HEK293 (cell line): ENCODE measurements around the gene SCN4A.
A peak's percentile ranks its signal among the peaks of the same experiment; 100 is the strongest.

Experiments
- CTCF ChIA-PET: fragments of 350-600 bp; formaldehyde crosslinking; extraction: SDS; loops from one replicate; lab custom pipeline; 2021; ENCODE audit warnings: antibody characterized with exemption; lab: Yijun Ruan, JAX
- POLR2A ChIA-PET: fragments of 300-600 bp; formaldehyde crosslinking; extraction: SDS; loops from one replicate; lab custom pipeline; 2020; ENCODE audit warnings: antibody characterized with exemption, inconsistent platforms; lab: Yijun Ruan, JAX
- H3K27ac ChIP-seq: fragments of 200-500 bp; sonication (Bioruptor generic); 2 replicates; pipeline ENCODE4 v1.5.1; 2014; ENCODE audit warnings: low read depth, low read length, control low read depth, inconsistent platforms; ENCODE audit errors: extremely low read depth
- H3K36me3 ChIP-seq, 2 experiments: fragments of 200-500 bp in 1 of 2; sonication (Bioruptor generic) in 1 of 2; 1 replicate in 1 of 2; 2 replicates in 1 of 2; pipeline ENCODE4 v1.5.1; 2014 to 2017; ENCODE audit warnings: inconsistent platforms in 2 of 2, low read length in 2 of 2; ENCODE audit not compliant: control insufficient read depth in 2 of 2, insufficient read depth in 1 of 2
- H3K4me1 ChIP-seq: fragments of 200-500 bp; sonication (Bioruptor generic); 2 replicates; pipeline ENCODE4 v1.5.1; 2014; ENCODE audit warnings: mild to moderate bottlenecking, low read length, inconsistent platforms; ENCODE audit not compliant: control insufficient read depth, insufficient read depth
- H3K4me3 ChIP-seq: 2 replicates; pipeline ENCODE4 v1.5.1; 2011; ENCODE audit warnings: low read depth, mild to moderate bottlenecking, control low read depth, low read length, moderate library complexity
- H3K9me3 ChIP-seq: fragments of 200-500 bp; sonication (Bioruptor generic); 2 replicates; pipeline ENCODE4 v1.5.1; 2014; ENCODE audit warnings: low read depth, low read length, inconsistent platforms; ENCODE audit not compliant: control insufficient read depth, insufficient read depth
- BCL6B ChIP-seq: fragments of 450-650 bp; formaldehyde crosslinking; IDR thresholded peaks from 2 replicates; pipeline ENCODE4 v1.5.1; 2017; ENCODE audit warnings: missing biosample characterization, missing genetic modification characterization
- HOXD13 ChIP-seq: sonication (generic); formaldehyde crosslinking; IDR thresholded peaks from 2 replicates; pipeline ENCODE4 v1.8.0; 2022; ENCODE audit warnings: missing genetic modification reagents, borderline replicate concordance
- KLF16 ChIP-seq: fragments of 450-650 bp; formaldehyde crosslinking; IDR thresholded peaks from 2 replicates; pipeline ENCODE4 v1.5.1; 2017; ENCODE audit warnings: missing biosample characterization, missing genetic modification characterization
- KLF9 ChIP-seq: fragments of 450-650 bp; formaldehyde crosslinking; IDR thresholded peaks from 2 replicates; pipeline ENCODE4 v1.5.1; 2016; ENCODE audit warnings: missing biosample characterization, missing genetic modification characterization, low read depth
- OSR2 ChIP-seq: fragments of 450-650 bp; formaldehyde crosslinking; IDR thresholded peaks from 2 replicates; pipeline ENCODE4 v1.5.1; 2016; ENCODE audit warnings: missing biosample characterization, missing genetic modification characterization
- RBAK ChIP-seq: fragments of 450-650 bp; formaldehyde crosslinking; IDR thresholded peaks from 2 replicates; pipeline ENCODE4 v1.5.1; 2016; ENCODE audit warnings: missing biosample characterization, missing genetic modification characterization
- REPIN1 ChIP-seq: fragments of 450-650 bp; formaldehyde crosslinking; IDR thresholded peaks from 2 replicates; pipeline ENCODE4 v1.5.1; 2017; ENCODE audit warnings: missing biosample characterization, missing genetic modification characterization, low read depth
- SALL2 ChIP-seq: fragments of 450-650 bp; formaldehyde crosslinking; IDR thresholded peaks from 2 replicates; pipeline ENCODE4 v1.5.0; 2017; ENCODE audit warnings: missing biosample characterization, mild to moderate bottlenecking, missing genetic modification characterization, borderline replicate concordance
- SCRT2 ChIP-seq: fragments of 450-650 bp; formaldehyde crosslinking; IDR thresholded peaks from 2 replicates; pipeline ENCODE4 v1.5.1; 2016; ENCODE audit warnings: missing biosample characterization, missing genetic modification characterization
- ZBTB6 ChIP-seq: fragments of 450-650 bp; formaldehyde crosslinking; IDR thresholded peaks from 2 replicates; pipeline ENCODE4 v1.5.1; 2017; ENCODE audit warnings: missing biosample characterization, missing genetic modification characterization
- ZFP41 ChIP-seq: fragments of 450-650 bp; formaldehyde crosslinking; IDR thresholded peaks from 2 replicates; pipeline ENCODE4 v1.5.1; 2016; ENCODE audit warnings: missing biosample characterization, missing genetic modification characterization, borderline replicate concordance
- ZFP69B ChIP-seq: fragments of 450-650 bp; formaldehyde crosslinking; IDR thresholded peaks from 2 replicates; pipeline ENCODE4 v1.5.1; 2016; ENCODE audit warnings: missing biosample characterization, missing genetic modification characterization
- ZIC2 ChIP-seq: fragments of 450-650 bp; formaldehyde crosslinking; IDR thresholded peaks from 2 replicates; pipeline ENCODE4 v1.5.1; 2016; ENCODE audit warnings: missing biosample characterization, missing genetic modification characterization
- ZNF114 ChIP-seq: fragments of 450-650 bp; formaldehyde crosslinking; IDR thresholded peaks from 2 replicates; pipeline ENCODE4 v1.5.0; 2017; ENCODE audit warnings: missing biosample characterization, missing genetic modification characterization
- ZNF214 ChIP-seq: fragments of 450-650 bp; formaldehyde crosslinking; IDR thresholded peaks from 2 replicates; pipeline ENCODE4 v1.5.1; 2017; ENCODE audit warnings: missing biosample characterization, mild to moderate bottlenecking, missing genetic modification characterization, borderline replicate concordance
- ZNF423 ChIP-seq: fragments of 450-650 bp; formaldehyde crosslinking; IDR thresholded peaks from 2 replicates; pipeline ENCODE4 v1.5.1; 2016; ENCODE audit warnings: missing biosample characterization, missing genetic modification characterization
- ZNF610 ChIP-seq: fragments of 450-650 bp; formaldehyde crosslinking; IDR thresholded peaks from 2 replicates; pipeline ENCODE4 v1.5.1; 2016; ENCODE audit warnings: missing biosample characterization, missing genetic modification characterization, borderline replicate concordance
- ZNF645 ChIP-seq: fragments of 450-650 bp; formaldehyde crosslinking; IDR thresholded peaks from 2 replicates; pipeline ENCODE4; 2016; ENCODE audit warnings: missing biosample characterization, missing genetic modification characterization
- ZNF792 ChIP-seq: fragments of 450-650 bp; formaldehyde crosslinking; IDR thresholded peaks from 2 replicates; pipeline ENCODE4 v1.5.1; 2016; ENCODE audit warnings: missing biosample characterization, missing genetic modification characterization
- ZSCAN5A ChIP-seq: fragments of 450-650 bp; formaldehyde crosslinking; IDR thresholded peaks from 2 replicates; pipeline ENCODE4 v1.5.1; 2016; ENCODE audit warnings: missing biosample characterization, missing genetic modification characterization

Gene SCN4A

GRCh38 chr17:63960430-63960829 lies 12.3 kb downstream of the SCN4A start:
- Histone ChIP-seq H3K4me3 (no peak overlapping the region), H3K4me1 (no peaks in the 10 kb centered on the region), H3K27ac (no peak overlapping the region), H3K9me3 (no peaks in the 10 kb centered on the region), H3K36me3 (no peaks in the 10 kb centered on the region)
- ChIA-PET POLR2A (no interaction called here), CTCF (interaction anchor here (1.2 to 1.5 kb wide), 2 partner anchors 13 to 14 kb away, joined by 3 to 8 read pairs; no protein-coding TSS in a partner anchor)
- no peak for TF ChIP-seq ZNF423
- TF ChIP-seq KLF9 (tag by site-specific recombination): no peak
- no peak for TF ChIP-seq ZNF645 (tag by site-specific recombination)
- no peak for TF ChIP-seq ZNF792 (tag by site-specific recombination)
- TF ChIP-seq ZSCAN5A: no peak
- TF ChIP-seq REPIN1: no peak
- TF ChIP-seq SCRT2 (tag by site-specific recombination): no peak
- TF ChIP-seq BCL6B: no peak
- no peak for TF ChIP-seq SALL2
- no peak for TF ChIP-seq ZFP41
- no peak for TF ChIP-seq ZBTB6 (tag by site-specific recombination)
- TF ChIP-seq ZNF114: no peak
- no peak for TF ChIP-seq ZFP69B (tag by site-specific recombination)
- no peak for TF ChIP-seq HOXD13 (CRISPR knock-in tag)
- TF ChIP-seq OSR2 (tag by site-specific recombination): no peak
- TF ChIP-seq ZNF214 (tag by site-specific recombination): no peak
- TF ChIP-seq KLF16: no peak

GRCh38 chr17:63960006-63960405 lies 12.7 kb downstream of the SCN4A start:
- Histone ChIP-seq H3K9me3 (no peaks in the 10 kb centered on the region), H3K4me3 (no peak overlapping the region), H3K36me3 (no peaks in the 10 kb centered on the region), H3K4me1 (no peaks in the 10 kb centered on the region), H3K27ac (no peak overlapping the region)
- CTCF ChIA-PET: interaction anchor here (1.2 kb wide), 1 partner anchor 13 kb away, joined by 3 read pairs; no protein-coding TSS in a partner anchor
- TF ChIP-seq ZNF610 (tag by site-specific recombination) (no peak), ZIC2 (tag by site-specific recombination) (peak; percentile 36; the same call in 1 of the 2 replicates), RBAK (tag by site-specific recombination) (no peak)
- POLR2A ChIA-PET: no interaction called here
